Measurements from ENCODE around the gene L2HGDH. TPM values are rescaled to one million over a fixed set of nuclear protein-coding genes. Genes with fewer than 3 reads are reported as not detected.

L2HGDH gene
- total RNA-seq, 1 experiment from 2014 or later: 24.0 TPM

DNA sequence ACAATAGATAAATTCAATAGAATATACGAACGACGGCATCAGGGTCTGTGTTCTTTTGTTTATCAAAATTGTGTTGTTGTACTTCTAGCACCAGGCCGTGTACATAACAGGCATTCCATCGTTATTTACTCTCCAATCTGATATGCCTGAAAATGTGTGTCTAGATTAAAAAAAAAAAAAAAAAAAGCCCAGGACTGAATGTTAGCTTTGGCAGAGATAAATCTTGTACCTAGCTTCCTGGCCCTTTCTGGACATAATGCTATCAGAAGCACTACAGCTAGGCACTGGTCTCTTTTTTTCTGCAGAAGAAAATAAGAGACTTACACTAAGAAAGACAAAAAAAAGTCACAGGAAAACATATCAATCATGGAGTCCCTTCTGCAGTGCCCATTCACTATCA lies 47.6 kb upstream of the L2HGDH start (continued):
- TF ChIP-seq ZNF219 (CRISPR knock-in tag; IDR thresholded peaks at IDR 0.05; ENCODE audit: borderline replicate concordance): no peak
- no peak for TF ChIP-seq CBFB (CRISPR knock-in tag; IDR thresholded peaks at IDR 0.05; ENCODE audit: low read depth)
- TF ChIP-seq SP1 (CRISPR knock-in tag; conservative IDR thresholded peaks at IDR 0.05): no peak

DNA sequence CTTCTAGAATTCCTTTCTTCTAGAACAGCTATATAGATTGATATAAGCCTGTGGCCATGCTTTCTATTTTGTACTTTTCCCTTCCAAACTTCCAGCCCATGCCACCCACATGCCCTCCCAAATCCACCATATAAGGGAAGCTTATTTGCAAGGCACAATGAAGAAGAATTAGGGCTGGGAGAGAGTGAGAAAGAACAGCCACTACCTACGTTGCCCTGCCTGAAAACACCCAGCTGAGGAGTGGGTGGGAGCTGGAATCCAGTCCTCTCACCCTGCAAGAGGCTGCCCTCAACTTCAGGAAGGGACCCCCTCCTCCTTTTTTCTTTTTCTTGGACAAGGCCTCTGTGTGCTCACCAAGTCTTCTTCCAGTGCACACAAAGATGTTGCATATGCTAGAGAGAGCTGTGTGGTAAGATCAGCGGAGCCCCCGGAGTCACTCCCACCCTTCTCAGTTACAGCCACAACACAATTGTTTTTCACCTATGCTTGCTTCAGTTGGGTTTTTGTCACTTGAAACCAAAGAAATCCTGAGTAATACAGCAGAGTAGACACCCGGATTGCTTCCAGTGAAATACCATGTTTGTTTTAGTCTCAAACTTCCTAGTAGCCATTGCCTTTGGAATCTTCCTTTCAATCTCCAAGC lies 45.8 kb upstream of the L2HGDH start:
- no peak for DNase-seq (ENCODE audit: low spot score)
- Mint-ChIP-seq H3K36me3 (no peaks in the 10 kb centered on the region), H3K9me3 (peaks cover 7% of the 10 kb centered on the region), H3K4me1 (0 out of 2 replicates have a peak, but pooled peaks cover 2% of the 10 kb centered on the region), H3K27ac (no peak overlapping the region), H3K27me3 (ENCODE audit: low read depth) (no peaks in the 10 kb centered on the region), H3K4me3 (no peak overlapping the region)
- POLR2A ChIA-PET: no interaction called here
- no peak for ATAC-seq
- TF ChIP-seq NR2C2 (CRISPR knock-in tag; IDR thresholded peaks at IDR 0.05) (no peak), ZNF423 (CRISPR knock-in tag; IDR thresholded peaks at IDR 0.05) (no peak), NR1H2 (CRISPR knock-in tag; IDR thresholded peaks at IDR 0.05) (no peak), TEAD4 (CRISPR knock-in tag; IDR thresholded peaks at IDR 0.05) (no peak), SMAD3 (CRISPR knock-in tag; IDR thresholded peaks at IDR 0.05; ENCODE audit: borderline replicate concordance) (no peak), ZNF317 (CRISPR knock-in tag; IDR thresholded peaks at IDR 0.05; ENCODE audit: borderline replicate concordance, low read depth) (no peak), ZBTB21 (CRISPR knock-in tag; IDR thresholded peaks at IDR 0.05; ENCODE audit: borderline replicate concordance) (no peak), ELF4 (CRISPR knock-in tag; IDR thresholded peaks at IDR 0.05; ENCODE audit: low read depth) (no peak), ZNF121 (CRISPR knock-in tag; IDR thresholded peaks at IDR 0.05) (no peak), ZNF219 (CRISPR knock-in tag; IDR thresholded peaks at IDR 0.05; ENCODE audit: borderline replicate concordance) (no peak), CREM (CRISPR knock-in tag; IDR thresholded peaks at IDR 0.05) (no peak), HMGA2 (CRISPR knock-in tag; IDR thresholded peaks at IDR 0.05) (no peak), NFATC4 (CRISPR knock-in tag; IDR thresholded peaks at IDR 0.05) (no peak), NFYB (CRISPR knock-in tag; conservative IDR thresholded peaks at IDR 0.05; ENCODE audit: low read depth) (no peak), SOX15 (CRISPR knock-in tag; IDR thresholded peaks at IDR 0.05) (no peak), NFE2L1 (CRISPR knock-in tag; IDR thresholded peaks at IDR 0.05) (no peak), ZNF416 (CRISPR knock-in tag; IDR thresholded peaks at IDR 0.05) (no peak)
- TF ChIP-seq, protein P1, sequence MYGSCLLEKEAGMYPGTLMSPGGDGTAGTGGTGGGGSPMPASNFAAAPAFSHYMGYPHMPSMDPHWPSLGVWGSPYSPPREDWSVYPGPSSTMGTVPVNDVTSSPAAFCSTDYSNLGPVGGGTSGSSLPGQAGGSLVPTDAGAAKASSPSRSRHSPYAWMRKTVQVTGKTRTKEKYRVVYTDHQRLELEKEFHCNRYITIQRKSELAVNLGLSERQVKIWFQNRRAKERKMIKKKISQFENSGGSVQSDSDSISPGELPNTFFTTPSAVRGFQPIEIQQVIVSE (CRISPR knock-in tag; IDR thresholded peaks at IDR 0.05; ENCODE audit: borderline replicate concordance): no peak
- TF ChIP-seq, protein P2, sequence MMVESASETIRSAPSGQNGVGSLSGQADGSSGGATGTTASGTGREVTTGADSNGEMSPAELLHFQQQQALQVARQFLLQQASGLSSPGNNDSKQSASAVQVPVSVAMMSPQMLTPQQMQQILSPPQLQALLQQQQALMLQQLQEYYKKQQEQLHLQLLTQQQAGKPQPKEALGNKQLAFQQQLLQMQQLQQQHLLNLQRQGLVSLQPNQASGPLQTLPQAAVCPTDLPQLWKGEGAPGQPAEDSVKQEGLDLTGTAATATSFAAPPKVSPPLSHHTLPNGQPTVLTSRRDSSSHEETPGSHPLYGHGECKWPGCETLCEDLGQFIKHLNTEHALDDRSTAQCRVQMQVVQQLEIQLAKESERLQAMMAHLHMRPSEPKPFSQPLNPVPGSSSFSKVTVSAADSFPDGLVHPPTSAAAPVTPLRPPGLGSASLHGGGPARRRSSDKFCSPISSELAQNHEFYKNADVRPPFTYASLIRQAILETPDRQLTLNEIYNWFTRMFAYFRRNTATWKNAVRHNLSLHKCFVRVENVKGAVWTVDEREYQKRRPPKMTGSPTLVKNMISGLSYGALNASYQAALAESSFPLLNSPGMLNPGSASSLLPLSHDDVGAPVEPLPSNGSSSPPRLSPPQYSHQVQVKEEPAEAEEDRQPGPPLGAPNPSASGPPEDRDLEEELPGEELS (CRISPR knock-in tag; IDR thresholded peaks at IDR 0.05): no peak
- TF ChIP-seq, protein P3, sequence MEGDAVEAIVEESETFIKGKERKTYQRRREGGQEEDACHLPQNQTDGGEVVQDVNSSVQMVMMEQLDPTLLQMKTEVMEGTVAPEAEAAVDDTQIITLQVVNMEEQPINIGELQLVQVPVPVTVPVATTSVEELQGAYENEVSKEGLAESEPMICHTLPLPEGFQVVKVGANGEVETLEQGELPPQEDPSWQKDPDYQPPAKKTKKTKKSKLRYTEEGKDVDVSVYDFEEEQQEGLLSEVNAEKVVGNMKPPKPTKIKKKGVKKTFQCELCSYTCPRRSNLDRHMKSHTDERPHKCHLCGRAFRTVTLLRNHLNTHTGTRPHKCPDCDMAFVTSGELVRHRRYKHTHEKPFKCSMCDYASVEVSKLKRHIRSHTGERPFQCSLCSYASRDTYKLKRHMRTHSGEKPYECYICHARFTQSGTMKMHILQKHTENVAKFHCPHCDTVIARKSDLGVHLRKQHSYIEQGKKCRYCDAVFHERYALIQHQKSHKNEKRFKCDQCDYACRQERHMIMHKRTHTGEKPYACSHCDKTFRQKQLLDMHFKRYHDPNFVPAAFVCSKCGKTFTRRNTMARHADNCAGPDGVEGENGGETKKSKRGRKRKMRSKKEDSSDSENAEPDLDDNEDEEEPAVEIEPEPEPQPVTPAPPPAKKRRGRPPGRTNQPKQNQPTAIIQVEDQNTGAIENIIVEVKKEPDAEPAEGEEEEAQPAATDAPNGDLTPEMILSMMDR (IDR thresholded peaks at IDR 0.05): no peak
- CTCF ChIA-PET: interaction anchor here (0.9 to 1.3 kb wide), 2 partner anchors 10 to 46 kb away, joined by 3 read pairs; partner anchors contain the start of genes DMAC2L and L2HGDH

DNA sequence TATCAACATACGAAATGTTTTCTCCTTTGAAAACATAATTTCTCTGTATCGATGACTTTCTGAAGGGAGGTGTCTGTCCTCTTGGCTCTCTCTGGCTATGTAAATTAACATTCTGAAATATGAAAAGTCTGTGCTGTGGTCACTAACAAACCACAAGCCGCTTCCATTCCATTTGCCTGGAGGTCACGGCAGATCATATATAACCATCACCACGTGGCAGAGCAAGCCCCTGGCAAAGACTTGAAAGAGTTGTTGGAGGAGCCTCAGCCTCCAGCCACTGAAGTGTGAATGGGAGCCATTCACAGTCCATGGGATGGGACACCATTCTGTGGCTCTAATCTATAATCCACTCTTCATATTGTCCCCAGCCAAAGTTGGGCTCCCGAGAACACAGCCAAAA lies 45.1 kb upstream of the L2HGDH start:
- POLR2A ChIA-PET: no interaction called here
- Mint-ChIP-seq H3K4me1 (0 out of 2 replicates have a peak, but pooled peaks cover 2% of the 10 kb centered on the region), H3K36me3 (no peaks in the 10 kb centered on the region), H3K27me3 (ENCODE audit: low read depth) (no peaks in the 10 kb centered on the region), H3K9me3 (no peaks in the 10 kb centered on the region), H3K4me3 (no peak overlapping the region), H3K27ac (no peak overlapping the region)
- ATAC-seq (no peak), DNase-seq (ENCODE audit: low spot score) (no peak)
- CTCF ChIA-PET: interaction anchor here (0.9 to 1.3 kb wide), 2 partner anchors 11 to 45 kb away, joined by 3 read pairs; partner anchors contain the start of genes DMAC2L and L2HGDH
- no peak for TF ChIP-seq ESRRA (CRISPR knock-in tag; IDR thresholded peaks at IDR 0.05; ENCODE audit: borderline replicate concordance)
- TF ChIP-seq, protein P4, sequence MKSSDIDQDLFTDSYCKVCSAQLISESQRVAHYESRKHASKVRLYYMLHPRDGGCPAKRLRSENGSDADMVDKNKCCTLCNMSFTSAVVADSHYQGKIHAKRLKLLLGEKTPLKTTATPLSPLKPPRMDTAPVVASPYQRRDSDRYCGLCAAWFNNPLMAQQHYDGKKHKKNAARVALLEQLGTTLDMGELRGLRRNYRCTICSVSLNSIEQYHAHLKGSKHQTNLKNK (CRISPR knock-in tag; IDR thresholded peaks at IDR 0.05): no peak
- no peak for TF ChIP-seq JUN (CRISPR knock-in tag; IDR thresholded peaks at IDR 0.05)
- TF ChIP-seq SP1 (CRISPR knock-in tag; conservative IDR thresholded peaks at IDR 0.05): no peak
- TF ChIP-seq, protein P5, sequence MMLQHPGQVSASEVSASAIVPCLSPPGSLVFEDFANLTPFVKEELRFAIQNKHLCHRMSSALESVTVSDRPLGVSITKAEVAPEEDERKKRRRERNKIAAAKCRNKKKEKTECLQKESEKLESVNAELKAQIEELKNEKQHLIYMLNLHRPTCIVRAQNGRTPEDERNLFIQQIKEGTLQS (CRISPR knock-in tag; conservative IDR thresholded peaks at IDR 0.05): no peak
- no peak for TF ChIP-seq TEAD1 (CRISPR knock-in tag; IDR thresholded peaks at IDR 0.05)
- no peak for TF ChIP-seq IRF2 (CRISPR knock-in tag; IDR thresholded peaks at IDR 0.05; ENCODE audit: borderline replicate concordance, low read depth)
- TF ChIP-seq FOXJ3 (CRISPR knock-in tag; IDR thresholded peaks at IDR 0.05; ENCODE audit: borderline replicate concordance): no peak
- no peak for TF ChIP-seq TP53 (CRISPR knock-in tag; IDR thresholded peaks at IDR 0.05)
- no peak for TF ChIP-seq SMAD4 (CRISPR knock-in tag; IDR thresholded peaks at IDR 0.05)

Measured in WTC11 (cell line).